Activated CD4-positive, alpha-beta T cell treated with anti-CD3 and anti-CD28 coated beads, Interleukin-2, amount 10 ng/mL, durations not matched to agents 7 days and 5 days (primary cell): ENCODE results near the gene VCL. TPM values are rescaled to one million over a fixed set of nuclear protein-coding genes. Genes with fewer than 3 reads are reported as not detected.
"Not testable (repeated sequence)": the region's sequence is repeated elsewhere in the genome, so short reads cannot be mapped to it uniquely, and the experiment has no call there.

Experiments used
- CTCF ChIA-PET: fragments of 350-600 bp; sonication (Branson Sonifier 250); formaldehyde crosslinking; loops from one replicate; lab custom pipeline; 2021; ENCODE audit warnings: antibody characterized with exemption; lab: Charles Lee
- POLR2A ChIA-PET: fragments of 350-600 bp; sonication (Branson Sonifier 250); formaldehyde crosslinking; loops from one replicate; lab custom pipeline; 2021; ENCODE audit warnings: antibody characterized with exemption; lab: Charles Lee
- DNase-seq: peaks from one replicate; pipeline ENCODE4 v3.0.0-alpha.2; 2020
- H3K27ac Mint-ChIP-seq: one replicate; pipeline ENCODE4 v1.8.0; 2021; ENCODE audit warnings: mild to moderate bottlenecking, moderate library complexity, mixed read lengths
- H3K27me3 Mint-ChIP-seq: one replicate; pipeline ENCODE4 v1.8.0; 2021; ENCODE audit warnings: mixed read lengths
- H3K36me3 Mint-ChIP-seq: one replicate; pipeline ENCODE4 v1.8.0; 2021; ENCODE audit warnings: low read depth, mixed read lengths
- H3K4me1 Mint-ChIP-seq: one replicate; pipeline ENCODE4 v1.8.0; 2021; ENCODE audit warnings: mixed read lengths
- H3K4me3 Mint-ChIP-seq: one replicate; pipeline ENCODE4 v1.8.0; 2021; ENCODE audit warnings: mild to moderate bottlenecking, moderate library complexity, mixed read lengths
- H3K9me3 Mint-ChIP-seq: one replicate; pipeline ENCODE4 v1.8.0; 2021; ENCODE audit warnings: mixed read lengths
- total RNA-seq, 2 experiments: library from RNA; stranded (reverse); gene quantifications; one replicate each; pipeline ENCODE4 v1.2.3, GENCODE V29; 2021

Gene VCL
- total RNA-seq: 10 to 100 TPM; 75.5 to 86.4 TPM

GRCh38 chr10:73997787-73998622, at the start of gene VCL:
Gene VCL, plus strand, starts transcription at chr10:73998116. Its CDS starts 92 bp downstream, at chr10:73998208.
- no peaks in the 10 kb centered on the region for H3K27me3 Mint-ChIP-seq
- POLR2A ChIA-PET: interaction anchor here (0.7 kb wide), 3 partner anchors 50 to 225 kb away, joined by 3 to 5 read pairs (median 3); no protein-coding TSS in a partner anchor
- CTCF ChIA-PET: interaction anchor here (1.0 to 1.3 kb wide), 3 partner anchors 13 to 119 kb away, joined by 3 to 4 read pairs (median 3); no protein-coding TSS in a partner anchor
- peak within 1 kb of the TSS; percentile 98 for H3K27ac Mint-ChIP-seq
- H3K4me1 Mint-ChIP-seq: peaks cover 64% of the 10 kb centered on the region
- DNase-seq: peak; percentile 96
- peaks cover 28% of the 10 kb centered on the region for H3K36me3 Mint-ChIP-seq
- peak within 1 kb of the TSS; percentile 97 for H3K4me3 Mint-ChIP-seq
- no peaks in the 10 kb centered on the region for H3K9me3 Mint-ChIP-seq

DNA sequence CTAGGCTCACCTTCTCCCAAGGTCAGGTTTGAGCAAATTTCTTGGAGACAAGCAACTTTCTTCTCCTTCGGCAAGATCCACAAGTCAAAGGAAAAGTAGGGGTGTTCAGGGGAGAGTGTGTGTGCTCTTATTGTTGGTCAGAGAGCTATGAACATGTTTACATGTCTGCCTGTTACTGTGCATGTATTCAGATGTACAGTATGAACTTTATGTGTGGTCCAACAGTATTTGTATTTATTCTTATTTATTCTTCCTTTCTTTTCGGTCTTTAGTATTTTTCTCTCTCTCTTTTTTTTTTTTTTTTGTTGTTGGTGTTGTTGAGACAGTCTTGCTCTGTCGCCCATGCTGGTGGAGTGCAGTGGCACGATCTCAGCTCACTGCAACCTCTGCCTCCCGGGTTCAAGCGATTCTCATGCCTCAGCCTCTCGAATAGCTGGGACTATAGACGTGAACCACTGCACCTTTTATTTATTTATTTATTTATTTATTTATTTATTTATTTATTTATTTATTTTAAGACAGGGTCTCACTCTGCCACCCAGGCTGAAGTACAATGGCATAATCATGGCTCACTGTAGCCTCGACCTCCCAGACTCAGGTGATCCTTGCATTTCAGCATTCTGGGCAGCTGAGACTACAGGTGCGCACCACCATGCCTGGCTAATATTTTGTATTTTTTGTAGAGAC, 48.8 kb upstream of the VCL start:
- Mint-ChIP-seq H3K27ac (no peak overlapping the region), H3K27me3 (peaks cover 13% of the 10 kb centered on the region), H3K4me3 (no peak overlapping the region), H3K9me3 (peaks cover 5% of the 10 kb centered on the region), H3K4me1 (peaks cover 9% of the 10 kb centered on the region), H3K36me3 (no peaks in the 10 kb centered on the region)
- no peak for DNase-seq
- ChIA-PET CTCF (interaction anchor here (0.7 to 3.9 kb wide), 2 partner anchors 9 to 105 kb away, joined by 3 to 18 read pairs; no protein-coding TSS in a partner anchor), POLR2A (interaction anchor here (0.6 kb wide), 1 partner anchor 12 kb away, joined by 4 read pairs; no protein-coding TSS in a partner anchor)

- H3K4me1 Mint-ChIP-seq: peaks cover 14% of the 10 kb centered on the region
- ChIA-PET POLR2A (no interaction called here), CTCF (interaction anchor here (3.9 kb wide), 1 partner anchor 10 kb away, joined by 18 read pairs; no protein-coding TSS in a partner anchor)
Measured at GRCh38 chr10:73950155-73950948, 47.6 kb upstream of the VCL start.

GRCh38 chr10:73953665-73954064, 44.3 kb upstream of the VCL start:
- no peak for DNase-seq
- Mint-ChIP-seq H3K4me1 (peaks cover 38% of the 10 kb centered on the region), H3K27ac (no peak overlapping the region), H3K9me3 (no peaks in the 10 kb centered on the region), H3K27me3 (no peaks in the 10 kb centered on the region), H3K36me3 (no peaks in the 10 kb centered on the region), H3K4me3 (no peak overlapping the region)
- CTCF ChIA-PET: interaction anchor here (1.0 to 1.6 kb wide), 6 partner anchors 10 to 181 kb away, joined by 3 to 7 read pairs (median 4); a partner anchor contains a TSS
- POLR2A ChIA-PET: no interaction called here

More at GRCh38 chr10:73950155-73950948, 47.6 kb upstream of the VCL start:
- peaks cover 7% of the 10 kb centered on the region for H3K27me3 Mint-ChIP-seq
- no peak for DNase-seq
- H3K27ac Mint-ChIP-seq: no peak overlapping the region
- no peak overlapping the region for H3K4me3 Mint-ChIP-seq
- H3K9me3 Mint-ChIP-seq: peaks cover 3% of the 10 kb centered on the region
- no peaks in the 10 kb centered on the region for H3K36me3 Mint-ChIP-seq

DNA sequence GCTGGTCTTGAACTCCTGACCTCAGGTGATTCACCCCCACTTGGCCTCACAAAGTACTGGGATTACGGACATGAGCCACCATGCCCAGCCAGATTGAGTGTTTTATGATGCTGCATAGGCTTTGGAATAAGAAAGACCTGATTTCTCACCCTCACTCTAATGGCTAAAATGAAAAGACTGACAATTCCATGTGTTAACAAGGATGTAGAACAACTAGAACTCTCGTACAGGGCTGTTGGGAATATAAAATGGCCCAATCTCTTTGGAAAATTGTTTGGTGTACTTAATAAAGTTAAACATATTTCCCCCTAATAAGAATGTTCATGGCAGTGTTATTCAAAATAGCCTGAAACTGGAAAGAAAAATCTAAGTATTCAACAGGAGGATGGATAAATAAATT, 43.2 kb upstream of the VCL start:
- Mint-ChIP-seq H3K36me3 (no peaks in the 10 kb centered on the region), H3K4me3 (no peak overlapping the region), H3K9me3 (no peaks in the 10 kb centered on the region), H3K27ac (no peak overlapping the region), H3K4me1 (peaks cover 49% of the 10 kb centered on the region), H3K27me3 (no peaks in the 10 kb centered on the region)
- CTCF ChIA-PET: interaction anchor here (1.6 kb wide), 1 partner anchor 14 kb away, joined by 7 read pairs; no protein-coding TSS in a partner anchor
- no peak for DNase-seq
- POLR2A ChIA-PET: no interaction called here

DNA sequence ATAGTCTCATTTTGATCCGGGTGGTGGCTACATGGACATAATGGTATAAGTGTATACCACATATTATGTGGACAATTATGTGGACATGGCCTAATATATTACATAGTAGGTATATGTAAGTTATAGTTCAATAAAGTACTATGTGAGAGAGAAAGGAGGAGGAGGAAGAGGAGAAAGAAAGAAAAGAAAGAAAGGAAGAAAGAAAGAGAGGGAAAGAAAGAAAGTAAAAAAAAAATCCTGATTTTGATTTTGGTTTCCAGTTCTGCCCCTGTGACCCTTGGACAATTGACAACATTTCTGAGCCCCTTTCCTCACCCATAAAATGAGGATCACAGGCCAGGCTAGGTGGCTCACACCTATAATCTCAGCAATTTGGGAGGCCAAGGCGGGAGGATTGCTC, 42.2 kb upstream of the VCL start:
- Mint-ChIP-seq H3K9me3 (no peaks in the 10 kb centered on the region), H3K27ac (peak overlapping the region; percentile 75), H3K4me3 (no peak overlapping the region), H3K4me1 (peaks cover 59% of the 10 kb centered on the region), H3K27me3 (no peaks in the 10 kb centered on the region), H3K36me3 (no peaks in the 10 kb centered on the region)
- POLR2A ChIA-PET: no interaction called here
- CTCF ChIA-PET: interaction anchor here (1.0 to 2.1 kb wide), 3 partner anchors 15 to 93 kb away, joined by 3 to 12 read pairs (median 4); no protein-coding TSS in a partner anchor
- DNase-seq: no peak

- Mint-ChIP-seq H3K27ac (peak overlapping the region; percentile 95), H3K4me3 (peak overlapping the region; percentile 65), H3K9me3 (no peaks in the 10 kb centered on the region), H3K36me3 (no peaks in the 10 kb centered on the region), H3K27me3 (no peaks in the 10 kb centered on the region), H3K4me1 (peaks cover 59% of the 10 kb centered on the region)
- CTCF ChIA-PET: interaction anchor here (0.6 to 2.1 kb wide), 13 partner anchors 10 to 101 kb away, joined by 3 to 12 read pairs (median 4); no protein-coding TSS in a partner anchor
- POLR2A ChIA-PET: no interaction called here
- peak; percentile 59 for DNase-seq
Measured at GRCh38 chr10:73956476-73957359, 41.2 kb upstream of the VCL start.

DNA sequence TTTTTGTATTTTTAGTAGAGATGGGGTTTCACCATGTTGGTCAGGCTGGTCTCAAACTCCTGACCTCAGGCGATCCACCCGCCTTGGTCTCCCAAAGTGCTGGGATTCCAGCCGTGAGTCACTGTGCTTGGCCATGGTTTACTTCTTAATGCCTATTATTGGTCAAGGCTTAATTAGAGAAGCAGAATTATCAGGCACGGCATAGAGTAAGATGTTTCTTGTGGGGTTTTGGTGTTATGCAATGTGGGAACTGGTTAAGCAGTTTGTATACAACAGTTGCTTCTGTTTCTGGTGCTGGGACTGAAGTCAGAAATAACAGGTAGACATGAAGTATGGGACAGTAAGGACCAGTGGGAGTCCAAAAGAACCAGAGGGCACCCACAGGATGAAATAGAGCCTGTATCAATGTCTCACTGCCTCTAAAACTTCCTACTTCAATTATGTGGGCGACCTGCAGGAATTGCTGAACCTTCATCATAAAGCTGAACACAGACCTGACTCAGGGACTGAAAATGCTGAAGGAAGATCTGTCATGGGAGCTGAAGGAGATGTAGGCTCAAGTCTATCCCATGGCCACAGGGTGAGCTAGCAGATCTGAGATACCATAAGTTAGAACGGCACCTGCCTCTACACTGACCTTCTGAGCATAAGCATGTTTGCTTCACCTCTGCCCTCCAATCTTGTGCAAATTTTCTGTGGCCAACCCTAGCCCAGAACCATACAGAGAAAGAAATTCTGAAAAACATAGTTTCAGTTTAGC, 38.3 kb upstream of the VCL start:
- peaks cover 49% of the 10 kb centered on the region for H3K4me1 Mint-ChIP-seq
- H3K27me3 Mint-ChIP-seq: no peaks in the 10 kb centered on the region
- no peak for DNase-seq
- POLR2A ChIA-PET: no interaction called here
- no peaks in the 10 kb centered on the region for H3K9me3 Mint-ChIP-seq
- no peaks in the 10 kb centered on the region for H3K36me3 Mint-ChIP-seq
- no peak overlapping the region for H3K4me3 Mint-ChIP-seq
- CTCF ChIA-PET: interaction anchor here (1.1 to 1.6 kb wide), 2 partner anchors 29 to 73 kb away, joined by 3 to 5 read pairs; no protein-coding TSS in a partner anchor
- peak overlapping the region; percentile 92 for H3K27ac Mint-ChIP-seq

DNA sequence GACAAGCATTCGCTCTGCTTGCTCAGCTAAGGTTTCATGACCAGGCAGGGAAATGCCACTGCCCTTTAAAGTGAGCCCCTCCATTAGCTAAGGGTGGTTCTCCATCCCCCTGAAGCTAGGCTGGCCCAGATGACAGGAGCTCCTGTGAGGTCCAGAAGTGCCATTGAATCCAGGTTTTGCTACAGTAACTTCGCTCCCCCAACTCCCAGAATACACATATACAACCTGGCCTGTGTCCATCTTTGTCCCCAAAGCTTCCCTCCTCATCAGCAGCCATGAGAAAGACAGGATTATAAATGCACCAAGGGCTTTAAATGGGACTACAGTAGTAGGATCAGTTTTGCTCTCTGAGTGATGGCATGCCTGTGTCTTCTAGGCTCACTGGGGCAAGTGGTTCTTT, 35.5 kb upstream of the VCL start:
- H3K9me3 Mint-ChIP-seq: no peaks in the 10 kb centered on the region
- H3K36me3 Mint-ChIP-seq: no peaks in the 10 kb centered on the region
- peaks cover 26% of the 10 kb centered on the region for H3K4me1 Mint-ChIP-seq
- DNase-seq: no peak
- H3K27ac Mint-ChIP-seq: no peak overlapping the region
- no peaks in the 10 kb centered on the region for H3K27me3 Mint-ChIP-seq
- POLR2A ChIA-PET: no interaction called here
- CTCF ChIA-PET: interaction anchor here (0.5 to 1.1 kb wide), 2 partner anchors 70 to 82 kb away, joined by 4 to 5 read pairs; no protein-coding TSS in a partner anchor
- H3K4me3 Mint-ChIP-seq: no peak overlapping the region

DNA sequence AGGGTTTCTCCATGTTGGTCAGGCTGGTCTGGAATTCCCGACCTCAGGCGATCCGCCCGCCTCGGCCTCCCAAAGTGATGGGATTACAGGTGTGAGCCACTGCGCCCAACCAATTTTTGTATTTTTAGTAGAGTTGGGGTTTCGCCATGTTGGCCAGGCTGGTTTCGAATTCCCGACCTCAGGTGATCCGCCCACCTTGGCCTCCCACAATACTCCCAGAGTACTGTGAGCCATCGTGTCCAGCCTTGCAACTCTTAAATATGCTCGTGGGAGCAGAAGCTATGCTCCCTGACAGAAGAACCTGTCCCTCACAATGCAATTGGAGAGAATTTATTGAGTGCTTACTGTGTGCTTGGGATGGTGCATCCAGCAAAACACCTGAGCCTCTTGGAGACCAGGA, 34.4 kb upstream of the VCL start:
- H3K27ac Mint-ChIP-seq, POLR2A ChIA-PET, H3K27me3 Mint-ChIP-seq, H3K4me3 Mint-ChIP-seq, DNase-seq, H3K36me3 Mint-ChIP-seq, H3K9me3 Mint-ChIP-seq: not testable (repeated sequence)
- peaks cover 29% of the 10 kb centered on the region for H3K4me1 Mint-ChIP-seq
- CTCF ChIA-PET: interaction anchor here (0.9 to 1.5 kb wide), 5 partner anchors 10 to 61 kb away, joined by 3 to 4 read pairs (median 3); no protein-coding TSS in a partner anchor
